Activated naive CD8-positive, alpha-beta T cell treated with anti-CD3 and anti-CD28 coated beads, Interleukin-2, amount 50 U/mL, for 16 hours (primary cell): ENCODE measurements around the gene RAPGEF1.
"Not testable (repeated sequence)": the region's sequence is repeated elsewhere in the genome, so short reads cannot be mapped to it uniquely, and the experiment has no call there.

Experiments used
- DNase-seq: peaks from one replicate; pipeline ENCODE4 v3.0.0-alpha.2; 2020; ENCODE audit warnings: low read depth, low spot score

The RAPGEF1 gene

DNA sequence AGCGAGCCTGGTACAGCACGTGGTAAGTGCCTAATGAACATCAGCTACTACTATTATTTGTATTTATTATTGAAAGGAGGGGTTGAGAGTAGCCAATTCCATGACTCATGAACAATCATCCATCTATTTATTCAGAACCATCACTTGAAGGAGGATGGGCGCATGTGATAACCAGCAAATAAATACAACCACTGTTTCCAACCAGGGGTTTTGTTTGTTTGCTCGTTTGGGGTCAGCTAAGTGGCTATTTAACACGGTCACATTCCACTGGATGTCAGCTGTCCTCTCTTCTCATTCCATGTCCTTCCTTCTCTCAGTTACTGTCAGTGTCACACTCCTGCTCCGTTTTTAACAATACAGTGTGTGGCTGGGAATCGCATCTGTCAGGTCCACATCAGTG is 8.6 kb downstream of the RAPGEF1 start:
- no peak for DNase-seq

DNA sequence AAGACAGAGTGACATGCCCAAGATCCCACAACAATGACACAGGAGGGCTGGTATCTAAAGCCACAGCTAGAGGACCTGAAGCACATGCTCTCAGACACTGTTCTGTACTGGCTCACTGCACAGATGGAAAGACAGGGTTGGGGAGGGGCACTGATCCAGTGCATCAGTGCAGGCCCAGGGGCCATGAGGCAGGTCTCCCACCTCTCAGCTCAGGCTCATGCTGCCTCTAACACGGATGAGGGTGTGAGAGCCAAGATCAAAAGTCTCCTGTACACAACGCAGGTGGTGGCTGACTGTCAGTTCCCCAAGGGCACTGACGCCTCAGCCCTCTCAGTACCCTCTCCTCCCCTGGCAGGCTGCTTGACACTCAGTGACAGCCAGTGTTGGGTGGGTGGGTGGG is 10.9 kb downstream of the RAPGEF1 start:
- peak; percentile 25 for DNase-seq

GRCh38 chr9:131728546-131728910 is 11.3 kb downstream of the RAPGEF1 start:
- no peak for DNase-seq

DNA sequence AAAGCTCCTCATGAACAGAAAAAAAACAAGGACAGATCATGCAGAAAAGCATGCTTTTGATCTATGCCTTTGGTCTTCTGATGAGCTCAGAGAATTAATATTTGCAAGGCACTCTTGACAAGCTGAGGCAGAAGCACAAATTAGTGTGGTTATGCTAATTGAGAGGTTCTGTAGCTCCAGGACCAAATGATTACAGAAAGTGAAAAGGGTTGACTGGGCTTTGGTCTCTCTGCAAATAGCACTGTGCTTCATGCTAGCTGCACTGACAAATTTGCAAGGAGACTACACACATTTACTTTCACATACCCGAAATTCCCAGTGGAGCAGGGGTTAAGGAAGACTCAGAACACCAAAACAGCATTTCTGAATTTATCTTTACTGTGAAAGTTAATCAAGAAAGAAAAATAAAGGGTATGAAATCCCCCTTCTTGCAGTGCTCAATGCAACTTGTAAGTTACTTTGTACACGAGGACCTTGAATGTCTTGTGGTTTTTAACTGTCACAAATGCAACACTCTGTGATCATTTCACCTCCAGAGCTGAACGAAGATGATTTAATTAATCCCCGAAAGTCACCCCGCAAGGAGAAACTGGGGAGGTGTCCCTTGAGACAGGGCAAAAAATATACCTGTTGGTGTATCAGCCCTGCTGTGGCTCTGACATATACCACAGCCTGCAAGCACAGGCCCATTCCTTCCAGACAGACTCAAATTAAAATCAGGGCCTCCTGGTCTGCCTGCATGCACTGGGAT is 11.9 kb downstream of the RAPGEF1 start:
- DNase-seq = no peak

DNA sequence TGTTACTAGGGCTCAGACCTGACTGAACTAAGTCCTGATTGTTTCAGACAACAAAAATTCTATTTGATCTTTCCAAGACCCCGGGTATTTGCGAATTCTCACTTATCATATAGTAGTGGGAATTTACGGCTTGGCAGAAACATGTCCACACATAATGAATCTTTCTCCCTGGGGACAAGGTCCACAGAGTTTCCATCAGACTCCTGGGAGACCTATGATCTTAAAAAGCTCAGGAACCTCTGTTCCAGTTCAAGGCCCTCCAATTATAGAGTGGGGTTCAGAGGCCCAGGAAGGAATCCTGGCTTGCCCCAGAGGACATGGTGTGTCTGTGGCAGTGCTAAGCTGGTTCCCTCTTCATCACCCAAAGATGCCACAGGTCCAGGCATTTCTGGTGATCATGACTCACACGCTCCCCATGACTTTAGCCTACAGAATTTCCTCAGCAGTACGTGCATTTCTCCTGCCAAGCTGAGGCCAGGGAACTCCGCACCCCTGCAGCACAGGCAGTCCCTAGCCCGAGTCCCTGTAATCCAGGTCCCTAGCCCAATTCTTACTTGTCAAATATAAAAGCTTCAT is 12.6 kb downstream of the RAPGEF1 start:
- no peak for DNase-seq

DNA sequence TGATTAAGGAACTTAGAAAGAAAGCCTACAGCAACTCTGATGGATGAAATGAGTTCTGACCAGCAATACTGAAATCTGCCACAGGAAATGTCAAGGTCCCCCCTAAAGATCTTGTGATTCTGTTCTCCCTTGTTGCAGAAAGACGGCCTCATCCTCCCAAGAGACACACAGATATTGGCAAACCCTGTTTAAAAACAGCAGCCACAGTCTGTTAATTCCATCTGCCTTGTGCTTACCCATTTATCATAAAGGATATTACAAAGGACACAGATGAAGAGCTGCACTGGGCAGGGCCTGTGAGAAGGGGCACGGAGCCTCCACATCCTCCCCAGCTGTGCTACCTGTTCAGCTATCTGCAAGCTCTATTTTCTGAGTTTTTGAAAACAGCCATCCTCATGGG is 15.2 kb downstream of the RAPGEF1 start:
- DNase-seq = no peak

- DNase-seq = no peak
These were observed 16.2 kb downstream of the RAPGEF1 start for GRCh38 chr9:131723632-131724031.

DNA sequence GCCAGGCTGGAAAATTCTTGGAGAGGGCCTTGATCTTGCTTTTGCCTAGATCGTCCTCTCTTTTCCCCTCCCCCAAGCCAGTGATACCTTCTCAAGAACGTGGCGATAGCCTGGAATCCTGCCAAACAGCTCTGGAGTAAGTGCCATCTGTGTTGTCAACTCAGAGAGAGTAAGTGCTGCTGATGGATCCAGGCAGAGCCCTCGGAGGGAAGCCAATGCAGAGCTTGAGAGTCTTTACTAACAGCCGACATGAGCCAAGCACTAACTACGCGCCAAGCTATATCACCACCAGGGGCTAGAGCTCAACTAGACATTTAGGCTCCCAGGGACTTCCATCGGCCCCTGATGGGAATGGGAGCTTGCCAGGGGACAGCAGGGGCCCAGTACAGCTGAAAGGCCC is 17.6 kb downstream of the RAPGEF1 start:
- DNase-seq = no peak

DNA sequence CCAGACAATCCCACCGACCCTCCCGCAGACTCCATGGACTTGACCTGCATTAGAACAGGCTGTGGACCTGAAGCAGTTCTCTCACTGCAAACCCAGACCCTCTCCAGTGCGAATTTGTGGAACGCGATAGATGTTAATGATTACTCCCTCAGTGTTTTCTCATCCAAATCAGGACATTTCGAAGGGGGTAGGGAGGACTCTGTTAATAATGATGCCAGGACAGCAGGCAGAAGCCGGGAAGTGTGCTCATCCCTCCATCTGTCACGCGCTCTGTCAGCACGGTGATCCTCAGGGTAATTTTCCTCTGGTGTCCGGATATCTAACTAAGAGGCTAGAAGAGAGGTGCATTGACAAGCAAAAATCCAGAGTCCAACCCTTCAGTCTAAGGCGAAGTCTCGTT is 18.8 kb downstream of the RAPGEF1 start:
- DNase-seq = no peak

DNA sequence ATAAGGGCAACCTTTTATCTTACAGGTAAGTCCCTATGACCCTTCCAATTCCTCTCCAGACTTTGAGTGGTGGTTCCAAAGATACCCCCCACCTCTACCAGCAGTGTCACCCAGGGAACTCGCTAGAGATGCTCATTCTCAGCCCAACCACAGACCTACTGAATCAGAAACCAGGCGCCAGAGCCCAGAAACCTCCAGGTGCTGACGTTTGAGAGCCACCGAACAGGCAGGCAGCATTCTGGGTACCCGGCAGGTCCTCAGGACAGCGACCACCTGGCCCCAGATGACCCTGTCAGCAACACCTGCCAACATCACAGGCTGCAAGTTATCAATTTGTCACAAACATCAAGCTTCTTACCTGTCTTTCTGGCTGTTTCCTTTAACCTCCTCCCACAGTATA is 19.5 kb downstream of the RAPGEF1 start:
- no peak for DNase-seq

DNA sequence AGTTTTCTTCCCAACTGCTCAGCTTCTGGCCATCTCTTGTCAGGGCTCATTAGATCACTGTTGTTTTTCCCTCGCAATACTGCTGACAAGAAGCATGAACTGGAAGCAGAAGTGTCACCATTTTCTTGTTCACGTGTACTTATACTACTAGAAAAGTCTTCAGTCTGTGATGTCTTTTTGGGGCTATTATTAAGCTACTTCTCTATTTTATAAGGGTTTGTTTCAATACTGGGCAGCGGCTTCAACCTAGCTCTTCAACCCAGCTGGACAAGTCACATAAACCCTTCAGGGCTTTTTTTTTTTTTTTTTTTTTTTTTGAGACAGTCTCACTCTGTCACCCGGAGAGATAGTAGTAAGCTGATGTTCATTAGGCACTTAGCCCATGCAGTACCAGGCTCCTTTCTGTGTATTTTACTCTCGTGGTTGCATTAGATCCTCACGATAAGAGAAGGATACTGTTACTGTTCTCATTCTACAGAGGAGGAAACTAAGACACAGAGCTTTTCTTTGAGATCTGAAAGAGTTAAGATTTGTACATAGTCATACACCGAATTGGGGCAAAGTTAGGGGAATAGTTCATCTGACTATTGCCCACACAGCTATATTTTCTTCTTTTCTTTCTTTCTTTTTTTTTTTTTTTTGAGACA is 20.5 kb downstream of the RAPGEF1 start:
- DNase-seq = no peak

DNA sequence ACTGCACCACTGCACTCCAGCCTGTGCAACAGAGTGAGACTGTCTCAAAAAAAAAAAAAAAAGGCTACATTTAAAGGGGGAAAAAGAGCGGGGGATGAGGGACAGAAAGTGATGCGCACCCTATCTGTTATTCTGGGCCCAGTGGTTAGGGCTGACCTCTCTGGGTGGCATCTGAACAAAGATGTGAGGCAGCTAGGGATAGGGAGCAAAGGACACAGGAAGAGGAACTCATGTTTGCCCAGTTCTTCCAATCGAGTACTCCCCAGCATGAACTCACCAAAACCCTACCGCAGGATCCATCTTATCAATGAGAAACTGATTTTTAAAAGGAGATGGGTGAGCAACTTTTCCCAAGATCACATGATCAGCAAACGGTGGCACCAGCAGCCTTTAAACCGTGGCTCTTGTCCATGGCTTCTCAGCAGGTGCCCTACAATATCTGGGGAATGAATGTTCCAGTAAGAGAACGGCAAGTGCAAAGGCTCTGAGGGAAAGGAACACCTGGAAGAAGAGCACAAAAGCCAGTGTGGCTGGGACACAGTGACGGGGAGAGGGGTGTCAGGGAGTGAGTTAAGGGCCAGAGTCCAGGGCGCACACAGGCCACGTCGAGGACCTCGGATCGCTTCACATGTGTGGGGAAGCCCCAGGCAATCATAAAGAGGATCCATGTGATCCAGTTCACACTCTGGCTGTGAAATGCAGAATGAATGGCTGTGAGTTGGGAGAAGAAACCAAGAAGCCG is 22.0 kb downstream of the RAPGEF1 start:
- no peak for DNase-seq

DNA sequence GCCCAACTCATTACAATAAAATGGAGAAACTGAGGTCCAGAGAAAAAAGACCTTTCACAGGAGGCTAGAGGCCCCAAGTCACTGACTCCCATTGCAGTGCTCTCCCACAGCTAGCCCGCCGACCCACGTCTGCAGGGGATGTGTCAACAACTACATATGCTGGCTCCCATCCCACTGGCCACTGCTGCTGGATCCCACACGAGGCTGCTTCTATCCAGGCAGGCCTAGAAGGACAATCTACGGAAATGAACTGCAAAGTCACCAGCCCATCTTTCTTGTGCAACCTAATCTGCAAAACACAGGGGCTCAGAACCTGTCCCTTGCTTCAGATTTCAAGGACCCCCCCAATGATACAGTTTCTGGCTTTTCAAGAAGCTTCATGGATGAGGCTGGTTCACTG is 24.0 kb downstream of the RAPGEF1 start:
- no peak for DNase-seq

DNA sequence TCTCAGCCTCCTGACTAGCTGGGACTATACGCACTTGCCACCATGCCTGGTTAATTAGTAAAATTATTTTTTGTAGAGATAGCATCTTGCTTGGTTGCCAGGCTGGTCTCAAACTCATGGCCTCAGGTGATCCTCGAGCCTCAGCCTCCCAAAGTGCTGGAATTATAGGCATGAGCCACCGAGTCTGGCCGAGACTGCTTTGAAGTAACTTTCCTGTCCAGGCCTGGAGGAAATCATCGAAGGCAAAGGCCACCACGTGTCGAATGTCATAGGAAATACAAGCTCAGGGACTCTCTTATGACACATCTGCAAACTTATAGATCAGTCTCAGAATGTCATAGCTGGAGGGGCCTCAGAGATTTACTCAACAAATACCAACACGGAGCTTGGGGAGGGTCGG is 25.1 kb downstream of the RAPGEF1 start:
- DNase-seq = no peak

GRCh38 chr9:131714161-131714646 is 25.7 kb downstream of the RAPGEF1 start:
- DNase-seq = no peak

DNA sequence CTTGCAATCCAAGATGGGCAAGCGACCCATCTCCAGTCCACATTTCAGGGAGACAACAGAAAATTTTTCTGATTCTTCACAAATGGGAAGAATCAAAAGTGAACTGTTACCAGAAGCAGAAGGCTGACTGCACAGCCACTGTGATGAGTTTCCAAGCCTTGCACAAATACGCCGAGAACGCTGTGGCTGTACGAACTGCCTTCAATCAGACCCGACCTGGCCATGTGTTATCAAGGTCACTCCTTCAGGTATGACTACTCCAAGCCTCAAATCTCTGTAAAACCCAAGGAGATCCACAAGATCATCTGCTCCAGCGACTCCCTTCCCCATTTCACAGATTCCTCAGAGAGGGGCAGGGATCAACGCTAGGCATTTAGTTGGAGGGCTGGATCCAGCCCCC is 26.9 kb downstream of the RAPGEF1 start:
- no peak for DNase-seq

- no peak for DNase-seq
These were observed 27.6 kb downstream of the RAPGEF1 start for GRCh38 chr9:131712151-131712716.

GRCh38 chr9:131709771-131710431 is 30.0 kb downstream of the RAPGEF1 start:
- DNase-seq = no peak

GRCh38 chr9:131709010-131709770 is 30.7 kb downstream of the RAPGEF1 start:
- DNase-seq = not testable (repeated sequence)

- no peak for DNase-seq
These were observed 31.5 kb downstream of the RAPGEF1 start for GRCh38 chr9:131708226-131709002.
